ENCODE results near the gene RPRML.
"Not testable (repeated sequence)": the region's sequence is repeated elsewhere in the genome, so short reads cannot be mapped to it uniquely, and the experiment has no call there.

RPRML gene

GRCh38 chr17:46979147-46979863 lies at the start of gene RPRML:
RPRML (minus strand) TSS chr17:46979253; CDS start chr17:46979007, 246 bp downstream.
- no peak for DNase-seq (ENCODE audit: low read depth)

GRCh38 chr17:47016966-47017365 lies 37.9 kb upstream of the RPRML start:
- DNase-seq (ENCODE audit: low read depth): not testable (repeated sequence)

DNA sequence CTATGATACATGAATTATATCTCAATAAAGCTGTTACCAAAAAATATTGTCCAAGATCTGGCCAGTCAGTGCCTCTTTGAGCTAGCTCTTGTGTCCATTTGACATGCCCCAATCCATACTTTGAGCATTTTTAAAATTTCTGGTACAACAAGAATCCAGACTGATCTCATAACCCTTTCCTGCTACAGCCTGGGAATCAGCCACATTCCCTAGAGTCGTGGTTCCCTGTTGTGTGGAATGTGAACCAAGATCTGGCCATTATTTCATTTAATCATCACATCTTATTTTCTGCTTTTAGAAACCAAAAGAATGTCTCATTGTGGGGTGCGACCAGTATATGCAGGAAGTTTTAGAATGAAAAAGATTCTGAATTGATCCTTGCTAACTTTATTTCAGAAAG lies 34.3 kb upstream of the RPRML start:
- DNase-seq (ENCODE audit: low read depth): no peak

- DNase-seq (ENCODE audit: low read depth): no peak
Measured at GRCh38 chr17:47012457-47012856, 33.4 kb upstream of the RPRML start.

- DNase-seq (ENCODE audit: low read depth): no peak
Measured at GRCh38 chr17:47009759-47010594, 30.9 kb upstream of the RPRML start.

DNA sequence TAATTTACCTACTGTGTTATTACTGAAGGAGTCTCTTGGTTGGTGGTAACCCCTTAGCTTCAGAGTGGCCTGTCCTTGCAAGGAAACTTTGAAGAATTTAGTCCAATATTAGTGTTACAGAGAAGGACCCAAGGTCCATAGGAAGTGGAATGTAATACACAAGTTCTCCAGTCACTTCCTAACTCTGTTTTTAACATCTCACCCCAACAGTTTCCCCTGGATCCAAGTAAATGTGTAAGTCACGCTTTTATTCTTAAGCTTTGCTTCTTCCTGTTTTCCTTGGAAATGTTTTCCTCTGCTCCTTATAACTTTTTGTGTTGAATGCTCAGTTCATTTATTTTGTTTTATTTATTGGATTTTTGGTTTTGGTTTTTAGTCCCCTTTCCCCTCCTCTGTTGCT lies 25.9 kb upstream of the RPRML start:
- no peak for DNase-seq (ENCODE audit: low read depth)

GRCh38 chr17:47003864-47004263 lies 24.8 kb upstream of the RPRML start:
- not testable (repeated sequence) for DNase-seq (ENCODE audit: low read depth)

DNA sequence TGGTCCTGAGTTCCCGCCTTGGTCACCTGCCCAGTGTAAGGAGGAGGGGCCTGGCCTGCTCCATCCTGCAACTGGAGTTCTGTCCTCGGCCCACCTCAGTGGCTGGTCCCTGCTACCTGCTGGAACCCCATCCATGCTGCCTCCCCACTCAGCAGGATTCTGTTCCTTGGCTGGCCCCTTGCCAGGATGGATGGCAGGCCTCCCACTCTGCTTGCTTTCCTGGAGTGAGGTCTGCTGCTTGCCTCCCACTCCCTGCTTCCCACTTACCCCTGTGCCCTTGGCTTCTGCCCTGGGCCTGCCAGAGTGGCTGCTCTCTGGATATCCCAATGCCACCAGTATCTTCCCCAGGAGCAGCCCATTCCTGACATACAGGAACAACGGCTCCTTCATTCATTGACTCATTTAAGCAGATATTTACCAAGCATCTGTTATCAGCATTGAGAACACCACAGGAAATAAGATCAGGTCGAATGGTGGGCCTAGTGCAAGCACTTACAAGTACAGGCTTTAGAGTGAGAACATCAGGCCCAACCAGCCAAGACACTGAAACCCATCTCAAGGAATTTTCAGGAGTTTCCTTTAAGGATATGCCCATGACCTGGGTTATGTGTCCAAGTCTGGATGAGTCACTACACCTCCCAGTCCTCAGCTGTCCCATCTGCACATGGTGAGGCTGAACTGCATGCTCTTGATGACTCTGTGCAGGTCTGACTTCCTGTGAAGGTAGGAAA lies 17.0 kb upstream of the RPRML start:
- DNase-seq (ENCODE audit: low read depth): no peak

DNA sequence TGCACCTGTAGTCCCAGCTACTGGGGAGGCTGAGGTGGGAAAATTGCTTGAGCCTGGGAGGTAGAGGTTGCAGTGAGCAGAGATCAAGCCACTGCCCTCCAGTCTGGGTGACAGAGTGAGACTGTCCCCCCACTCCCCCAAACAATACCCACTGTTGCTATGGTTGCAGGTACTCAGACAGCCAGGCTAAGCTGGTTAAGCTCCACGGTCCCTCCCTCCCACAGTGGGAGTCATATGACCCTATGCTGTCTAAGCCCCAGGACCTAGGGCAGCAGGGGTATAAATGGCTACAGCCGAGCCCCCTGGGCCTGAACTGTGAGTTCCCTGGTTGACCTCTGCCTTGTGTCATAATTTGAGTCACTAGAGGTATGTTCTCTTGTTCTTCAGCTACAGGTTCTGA lies 15.9 kb upstream of the RPRML start:
- no peak for DNase-seq (ENCODE audit: low read depth)

GRCh38 chr17:46991617-46992016 lies 12.6 kb upstream of the RPRML start:
- no peak for DNase-seq (ENCODE audit: low read depth)

GRCh38 chr17:46989637-46990431 lies 10.8 kb upstream of the RPRML start:
- no peak for DNase-seq (ENCODE audit: low read depth)

DNA sequence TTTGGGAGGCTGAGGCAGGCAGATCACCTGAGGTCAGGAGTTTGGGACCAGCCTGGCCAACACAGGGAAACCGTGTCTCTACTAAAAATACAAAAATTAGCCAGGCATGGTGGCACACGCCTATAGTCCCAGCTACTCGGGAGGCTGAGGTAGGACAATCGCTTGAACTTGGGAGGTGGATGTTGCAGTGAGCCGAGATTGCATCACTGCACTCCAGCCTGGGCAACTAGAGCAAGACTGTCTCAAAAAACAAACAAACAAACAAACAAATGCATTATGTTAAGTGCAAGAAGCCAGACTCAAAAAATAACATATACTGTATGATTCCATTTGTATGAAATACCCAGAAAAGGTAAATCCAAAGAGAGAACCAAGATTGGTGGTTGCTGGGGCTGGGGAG lies 8.9 kb upstream of the RPRML start:
- DNase-seq (ENCODE audit: low read depth): not testable (repeated sequence)

DNA sequence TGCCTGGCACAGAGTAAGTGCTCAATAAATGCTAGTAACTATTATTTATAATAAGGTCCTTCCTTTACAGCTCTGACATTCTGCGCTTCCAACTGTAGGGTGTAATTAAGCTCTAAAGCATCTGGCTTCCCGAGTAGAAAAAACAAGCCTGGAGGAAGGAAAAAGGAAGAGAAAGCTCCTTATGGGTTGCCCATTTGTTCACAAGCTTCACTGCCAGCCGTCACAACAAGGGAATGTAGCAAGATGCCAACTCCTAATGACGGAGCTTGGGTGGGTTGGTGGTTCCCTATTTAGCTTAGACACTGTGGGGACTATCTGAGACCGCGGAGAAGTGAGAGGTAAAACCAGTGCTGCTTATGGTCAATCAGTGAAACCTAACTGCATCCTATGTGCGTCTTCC lies 7.3 kb upstream of the RPRML start:
- DNase-seq (ENCODE audit: low read depth): no peak

- no peak for DNase-seq (ENCODE audit: low read depth)
Measured at GRCh38 chr17:46984892-46985291, 5.8 kb upstream of the RPRML start.

GRCh38 chr17:46984341-46984740 lies 5.3 kb upstream of the RPRML start:
- DNase-seq (ENCODE audit: low read depth): no peak

DNA sequence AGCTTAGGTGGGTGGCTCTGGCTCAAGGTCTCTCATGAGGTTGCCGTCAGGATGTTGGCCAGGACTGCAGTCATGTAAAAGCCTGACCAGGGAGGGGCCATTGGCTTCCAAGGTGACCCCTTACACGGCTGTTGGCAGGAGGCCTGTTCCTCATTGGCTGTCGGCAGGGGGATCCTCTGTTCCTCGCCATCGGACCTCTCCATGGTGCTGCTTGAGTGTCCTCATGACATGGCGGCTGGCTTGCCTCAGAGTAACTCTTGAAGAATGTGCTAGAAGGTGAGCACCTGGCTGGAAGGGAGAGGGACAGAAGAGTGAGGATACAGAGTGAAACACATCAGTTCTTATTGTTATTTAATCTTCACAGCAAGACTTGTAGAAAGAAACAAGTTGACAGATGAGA lies 4.7 kb upstream of the RPRML start:
- no peak for DNase-seq (ENCODE audit: low read depth)

- DNase-seq (ENCODE audit: low read depth): no peak
Measured at GRCh38 chr17:46982577-46982976, 3.5 kb upstream of the RPRML start.

DNA sequence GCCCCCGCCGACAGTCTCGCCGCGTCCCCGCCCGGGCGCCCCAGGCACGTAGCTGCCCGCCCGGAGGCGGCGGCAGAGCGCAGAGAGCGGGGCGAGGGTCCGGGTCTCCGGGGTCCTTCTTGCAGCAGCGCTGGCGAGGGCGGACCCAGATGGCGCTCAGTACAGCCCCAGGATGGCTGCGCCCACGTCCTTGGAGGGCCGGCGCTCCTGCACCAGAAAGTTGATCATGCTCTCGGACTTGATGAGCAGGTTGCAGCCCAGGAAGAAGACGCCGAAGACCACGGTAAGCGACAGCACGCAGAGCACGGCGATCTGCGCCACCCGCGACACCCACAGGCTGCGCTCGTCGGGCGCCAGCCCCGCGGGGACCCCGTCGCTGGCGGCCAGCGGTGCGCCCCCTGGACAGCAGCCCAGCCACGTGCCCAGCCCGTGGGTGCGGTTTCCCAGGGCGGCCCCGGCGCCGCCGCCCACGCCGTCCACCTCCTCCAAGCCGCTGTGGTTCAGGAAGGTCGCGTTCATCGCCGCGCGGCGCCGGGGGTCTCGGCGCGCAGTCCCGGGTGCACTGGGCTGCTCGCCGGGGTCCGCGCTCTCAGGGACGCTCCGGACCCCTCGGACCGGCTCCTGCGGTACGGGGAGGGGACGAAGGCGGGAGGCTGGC lies 435 bp downstream of the RPRML start:
- DNase-seq (ENCODE audit: low read depth): no peak

DNA sequence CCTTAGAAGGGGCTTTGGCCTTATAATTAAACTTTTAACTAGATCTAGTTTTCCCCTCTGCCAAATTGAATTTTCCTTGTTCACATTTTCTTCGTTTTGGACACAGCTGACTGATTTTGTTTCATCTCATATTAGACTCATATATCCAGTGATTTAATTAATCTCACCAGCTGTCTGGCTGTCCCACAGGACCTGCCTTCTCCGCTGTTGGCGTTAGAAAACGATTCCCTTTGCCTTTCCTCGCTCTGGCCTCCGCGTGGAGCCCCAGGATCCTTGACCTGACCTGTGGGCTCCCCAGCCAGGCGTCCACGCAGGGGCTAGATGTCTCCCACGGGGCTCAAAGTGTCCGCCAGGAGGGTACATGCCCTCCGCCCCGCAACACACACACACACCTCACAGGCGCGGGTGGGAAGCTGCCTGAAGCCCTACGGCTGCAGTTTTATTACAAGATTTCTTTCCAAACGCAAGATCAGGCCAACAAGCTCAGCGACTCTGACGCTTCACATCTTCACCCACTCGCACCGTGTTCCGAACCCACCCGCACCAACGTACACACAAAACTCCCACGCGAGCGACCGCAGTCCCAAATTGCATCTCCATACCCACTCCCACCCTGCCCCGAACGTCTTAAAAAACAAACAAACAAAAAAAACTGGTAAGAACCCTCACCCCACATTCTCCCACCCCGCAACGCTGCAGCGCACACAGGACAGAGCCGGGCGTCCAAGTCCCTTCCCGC lies 1.1 kb downstream of the RPRML start:
- no peak for DNase-seq (ENCODE audit: low read depth)

DNA sequence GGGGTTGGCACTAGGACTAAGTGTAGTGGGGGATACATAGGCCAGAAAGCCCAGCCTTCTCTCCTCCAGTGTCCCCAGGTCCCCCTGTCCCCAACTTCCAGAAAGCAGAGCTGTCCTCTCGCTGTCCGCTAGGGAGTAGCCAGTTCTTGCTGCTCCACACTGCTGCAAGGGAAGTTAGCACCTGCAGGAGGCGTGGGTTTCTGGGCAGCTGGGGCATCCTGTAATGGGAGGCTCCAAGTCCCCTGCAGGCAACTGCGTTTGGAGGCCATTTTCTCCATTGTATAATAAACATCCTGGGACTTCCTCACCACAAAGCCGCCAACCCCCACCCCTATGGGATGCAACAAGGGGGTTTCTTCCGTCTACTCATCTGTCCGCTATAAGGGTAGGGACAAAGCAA lies 1.7 kb downstream of the RPRML start:
- no peak for DNase-seq (ENCODE audit: low read depth)
